DMS79 (cell line): ENCODE results near the gene SPACA4.
"Not testable (repeated sequence)": the region's sequence is repeated elsewhere in the genome, so short reads cannot be mapped to it uniquely, and the experiment has no call there.

ENCODE experiments used
- DNase-seq: peaks from one replicate; lab custom pipeline; 2025; lab: John Stamatoyannopoulos, UW

The SPACA4 gene

GRCh38 chr19:48618916-48619691, 12.6 kb downstream of the SPACA4 start, which contains the start of the genes RPL18 and SPHK2:
Gene RPL18, minus strand, starts transcription at chr19:48619178. Its CDS starts 35 bp downstream, at chr19:48619143.
Gene SPHK2, plus strand, starts transcription at chr19:48619506. Its CDS starts 1,009 bp downstream, at chr19:48620515.
- DNase-seq = peak; percentile 97

GRCh38 chr19:48619692-48620585, 13.4 kb downstream of the SPACA4 start:
- DNase-seq = no peak

GRCh38 chr19:48623556-48624066, 17.1 kb downstream of the SPACA4 start:
- no peak for DNase-seq

GRCh38 chr19:48624067-48624594, 17.6 kb downstream of the SPACA4 start:
- DNase-seq = peak; percentile 95

- no peak for DNase-seq
Measured at GRCh38 chr19:48624791-48625723, 18.5 kb downstream of the SPACA4 start.

GRCh38 chr19:48625891-48626327, 19.4 kb downstream of the SPACA4 start:
- no peak for DNase-seq

- no peak for DNase-seq
Measured at GRCh38 chr19:48627201-48627864, 20.8 kb downstream of the SPACA4 start.

GRCh38 chr19:48627865-48628314, 21.3 kb downstream of the SPACA4 start:
- DNase-seq = no peak

- no peak for DNase-seq
Measured at GRCh38 chr19:48628486-48629296, 22.1 kb downstream of the SPACA4 start.

GRCh38 chr19:48629297-48629598, 22.7 kb downstream of the SPACA4 start:
- no peak for DNase-seq

GRCh38 chr19:48629599-48630295, 23.2 kb downstream of the SPACA4 start:
- DNase-seq = no peak

GRCh38 chr19:48630296-48631063, 23.9 kb downstream of the SPACA4 start:
- no peak for DNase-seq

- no peak for DNase-seq
Measured at GRCh38 chr19:48631225-48631624, 24.7 kb downstream of the SPACA4 start.

GRCh38 chr19:48632286-48632685, 25.7 kb downstream of the SPACA4 start:
- not testable (repeated sequence) for DNase-seq

- DNase-seq = no peak
Measured at GRCh38 chr19:48632692-48633147, 26.2 kb downstream of the SPACA4 start.

- DNase-seq = no peak
Measured at GRCh38 chr19:48633148-48634035, 26.9 kb downstream of the SPACA4 start.

GRCh38 chr19:48634036-48634342, 27.4 kb downstream of the SPACA4 start:
- no peak for DNase-seq
